GM19238 (cell line): ENCODE measurements around the gene SRCAP.
"Not testable (repeated sequence)": the region's sequence is repeated elsewhere in the genome, so short reads cannot be mapped to it uniquely, and the experiment has no call there.

Experiments
- DNase-seq: peaks from one replicate; pipeline ENCODE4 v3.0.0; 2011; ENCODE audit warnings: low spot score; ENCODE audit not compliant: insufficient read length

Gene SRCAP

GRCh38 chr16:30663820-30664219, 35.2 kb upstream of the SRCAP start:
- no peak for DNase-seq

- no peak for DNase-seq
Measured at GRCh38 chr16:30664616-30665109, 34.3 kb upstream of the SRCAP start.

- no peak for DNase-seq
Measured at GRCh38 chr16:30665155-30665829, 33.7 kb upstream of the SRCAP start.

GRCh38 chr16:30665830-30666190, 33.2 kb upstream of the SRCAP start:
- no peak for DNase-seq

GRCh38 chr16:30666681-30667080, 32.3 kb upstream of the SRCAP start:
- no peak for DNase-seq

- no peak for DNase-seq
Measured at GRCh38 chr16:30667361-30667905, 31.5 kb upstream of the SRCAP start.

GRCh38 chr16:30668393-30668792, 30.6 kb upstream of the SRCAP start:
- DNase-seq = no peak

- DNase-seq = no peak
Measured at GRCh38 chr16:30669026-30669902, 29.7 kb upstream of the SRCAP start.

GRCh38 chr16:30669903-30670824, 28.8 kb upstream of the SRCAP start:
- no peak for DNase-seq

- DNase-seq = no peak
Measured at GRCh38 chr16:30675143-30675542, 23.8 kb upstream of the SRCAP start.

- DNase-seq = no peak
Measured at GRCh38 chr16:30677931-30678585, 20.9 kb upstream of the SRCAP start.

GRCh38 chr16:30678586-30678970, 20.4 kb upstream of the SRCAP start:
- DNase-seq = no peak

- no peak for DNase-seq
Measured at GRCh38 chr16:30680326-30680725, 18.6 kb upstream of the SRCAP start.

GRCh38 chr16:30688701-30689100, 10.3 kb upstream of the SRCAP start:
- no peak for DNase-seq

- no peak for DNase-seq
Measured at GRCh38 chr16:30691907-30692306, 7.1 kb upstream of the SRCAP start.

GRCh38 chr16:30692396-30693064, 6.4 kb upstream of the SRCAP start:
- no peak for DNase-seq

GRCh38 chr16:30694926-30695693, 3.9 kb upstream of the SRCAP start:
- no peak for DNase-seq

- not testable (repeated sequence) for DNase-seq
Measured at GRCh38 chr16:30696646-30697045, 2.3 kb upstream of the SRCAP start.
